T-helper 1 cell treated with Interleukin-12 subunit alpha and Interleukin-12 subunit beta and Interleukin-4 antibody, amounts not matched to agents 30 μg/mL and 1 μg/mL, for 36 hours (primary cell): ENCODE measurements around the gene PRF1.
"Not testable (repeated sequence)": the region's sequence is repeated elsewhere in the genome, so short reads cannot be mapped to it uniquely, and the experiment has no call there.

ENCODE experiments used
- H3K27ac Mint-ChIP-seq: one replicate; pipeline ENCODE4 v1.8.0; 2021; ENCODE audit warnings: mild to moderate bottlenecking, mixed read lengths
- H3K27me3 Mint-ChIP-seq: one replicate; pipeline ENCODE4 v1.8.0; 2021; ENCODE audit warnings: low read depth, mixed read lengths
- H3K36me3 Mint-ChIP-seq: one replicate; pipeline ENCODE4 v1.8.0; 2021; ENCODE audit warnings: low read depth, mixed read lengths
- H3K4me1 Mint-ChIP-seq: one replicate; pipeline ENCODE4 v1.8.0; 2021; ENCODE audit warnings: low read depth, mixed read lengths
- H3K4me3 Mint-ChIP-seq: one replicate; pipeline ENCODE4 v1.8.0; 2021; ENCODE audit warnings: mild to moderate bottlenecking, moderate library complexity, mixed read lengths
- H3K9me3 Mint-ChIP-seq: one replicate; pipeline ENCODE4 v1.8.0; 2021; ENCODE audit warnings: mixed read lengths

Gene PRF1

DNA sequence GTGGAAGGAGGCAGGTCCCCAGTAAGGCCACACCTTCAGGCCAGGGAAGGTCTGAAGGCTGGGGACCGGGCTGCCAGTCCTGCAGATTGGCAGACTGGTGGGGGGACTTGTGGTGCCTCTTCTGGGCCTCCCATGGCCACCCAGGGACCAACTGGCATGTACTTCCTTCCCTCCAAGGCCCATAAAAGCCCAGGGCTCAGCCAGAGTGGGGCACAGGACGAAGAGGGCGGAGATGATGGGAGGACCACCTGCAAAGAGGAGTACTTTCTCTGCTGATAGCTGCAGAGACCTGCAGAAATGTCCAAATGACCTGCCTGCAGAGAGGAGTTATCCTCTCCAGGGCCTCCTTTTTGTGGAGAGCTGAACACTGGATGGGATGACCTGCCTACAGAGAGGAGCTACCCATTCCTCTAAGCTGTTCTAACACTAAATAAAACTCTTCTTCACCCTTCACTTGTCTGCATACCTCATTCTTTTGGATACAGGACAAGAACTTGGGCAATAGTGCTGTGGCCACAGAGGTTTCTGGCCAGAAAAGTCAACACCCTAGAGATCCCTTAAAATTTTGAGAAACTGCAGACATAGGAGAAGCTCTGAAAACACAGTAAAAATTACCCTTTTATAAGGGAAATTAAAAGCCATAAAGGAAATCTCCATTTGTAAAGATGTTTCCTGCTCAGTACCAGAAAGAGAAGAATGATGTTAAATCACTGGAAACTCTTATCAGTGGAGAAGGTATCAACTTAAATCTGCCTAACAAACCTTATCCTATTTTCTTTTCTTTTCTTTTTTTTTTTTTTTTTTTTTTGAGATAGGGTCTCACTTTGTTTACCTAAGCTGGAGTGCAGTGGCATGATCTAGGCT, 20.7 kb upstream of the PRF1 start:
- Mint-ChIP-seq H3K4me3 (no peak overlapping the region), H3K27me3 (peaks cover 17% of the 10 kb centered on the region), H3K4me1 (peaks cover 7% of the 10 kb centered on the region), H3K36me3 (peaks cover 8% of the 10 kb centered on the region), H3K9me3 (peaks cover 30% of the 10 kb centered on the region), H3K27ac (no peak overlapping the region)

DNA sequence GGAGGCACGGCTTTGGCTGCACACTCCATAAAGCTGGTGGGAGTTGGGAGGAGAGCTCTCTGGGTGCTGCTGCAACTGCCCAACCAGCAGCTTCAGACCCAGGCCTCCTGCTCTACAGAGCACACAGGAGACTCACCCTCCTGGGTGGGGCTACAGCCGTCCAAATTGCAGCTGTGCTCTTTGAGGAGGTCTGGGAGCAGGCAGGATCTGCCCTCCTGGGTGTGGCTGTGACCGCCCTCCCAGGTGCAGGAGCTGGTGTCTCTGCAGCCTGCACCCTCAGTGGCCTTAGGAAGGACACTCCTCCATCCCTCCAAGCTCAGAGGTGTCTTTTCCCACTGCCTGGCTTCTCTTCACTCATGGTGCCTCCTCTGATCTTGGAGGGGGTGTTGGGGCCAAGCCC, 20.0 kb upstream of the PRF1 start:
- H3K9me3 Mint-ChIP-seq = peaks cover 26% of the 10 kb centered on the region
- peaks cover 9% of the 10 kb centered on the region for H3K4me1 Mint-ChIP-seq
- peaks cover 8% of the 10 kb centered on the region for H3K36me3 Mint-ChIP-seq
- H3K27me3 Mint-ChIP-seq = peaks cover 13% of the 10 kb centered on the region
- H3K4me3 Mint-ChIP-seq = no peak overlapping the region
- H3K27ac Mint-ChIP-seq = no peak overlapping the region

DNA sequence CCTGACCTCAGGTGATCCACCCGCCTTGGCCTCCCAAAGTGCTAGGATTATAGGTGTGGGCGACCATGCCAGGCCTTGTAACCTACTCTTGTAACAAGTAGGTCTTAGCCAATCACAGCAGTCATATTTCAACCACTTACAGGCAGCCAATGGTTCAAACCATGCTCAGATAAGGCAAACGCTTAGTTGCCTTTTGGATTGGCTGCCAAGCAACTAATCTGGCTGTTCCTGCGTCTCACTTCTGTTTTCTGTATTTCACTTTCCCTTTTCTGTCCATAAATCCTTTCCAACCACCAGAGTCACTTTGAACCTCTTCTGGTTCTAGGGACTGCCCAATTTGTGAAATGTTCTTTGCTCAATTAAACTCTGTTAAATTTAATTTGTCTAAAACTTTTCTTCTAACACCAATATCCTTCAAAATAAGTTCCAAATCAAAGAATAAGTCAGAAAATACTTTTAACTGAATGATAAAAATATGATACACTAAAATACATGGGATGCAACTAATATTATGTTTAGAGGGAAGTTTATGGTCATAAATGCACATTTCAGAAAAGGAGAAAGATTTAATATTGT, 19.1 kb upstream of the PRF1 start:
- Mint-ChIP-seq H3K4me1 (peaks cover 12% of the 10 kb centered on the region), H3K9me3 (peaks cover 18% of the 10 kb centered on the region), H3K27ac (no peak overlapping the region), H3K4me3 (no peak overlapping the region), H3K27me3 (peaks cover 7% of the 10 kb centered on the region), H3K36me3 (peaks cover 7% of the 10 kb centered on the region)

DNA sequence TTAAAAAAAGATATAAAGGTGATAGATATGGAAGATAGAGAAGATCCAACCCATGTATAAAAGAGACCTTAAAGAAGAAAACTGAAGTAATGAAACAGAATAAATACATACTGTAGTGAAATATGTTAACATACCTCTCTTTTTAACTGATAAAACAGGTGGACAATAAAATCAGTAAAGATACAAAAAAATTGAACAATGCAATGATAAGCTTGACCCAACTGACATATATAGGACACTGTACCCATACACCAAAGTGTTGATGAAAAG, 17.4 kb upstream of the PRF1 start:
- Mint-ChIP-seq H3K9me3 (peaks cover 16% of the 10 kb centered on the region), H3K36me3 (peaks cover 1% of the 10 kb centered on the region), H3K4me3 (no peak overlapping the region), H3K27ac (no peak overlapping the region), H3K4me1 (peaks cover 16% of the 10 kb centered on the region), H3K27me3 (no peaks in the 10 kb centered on the region)

DNA sequence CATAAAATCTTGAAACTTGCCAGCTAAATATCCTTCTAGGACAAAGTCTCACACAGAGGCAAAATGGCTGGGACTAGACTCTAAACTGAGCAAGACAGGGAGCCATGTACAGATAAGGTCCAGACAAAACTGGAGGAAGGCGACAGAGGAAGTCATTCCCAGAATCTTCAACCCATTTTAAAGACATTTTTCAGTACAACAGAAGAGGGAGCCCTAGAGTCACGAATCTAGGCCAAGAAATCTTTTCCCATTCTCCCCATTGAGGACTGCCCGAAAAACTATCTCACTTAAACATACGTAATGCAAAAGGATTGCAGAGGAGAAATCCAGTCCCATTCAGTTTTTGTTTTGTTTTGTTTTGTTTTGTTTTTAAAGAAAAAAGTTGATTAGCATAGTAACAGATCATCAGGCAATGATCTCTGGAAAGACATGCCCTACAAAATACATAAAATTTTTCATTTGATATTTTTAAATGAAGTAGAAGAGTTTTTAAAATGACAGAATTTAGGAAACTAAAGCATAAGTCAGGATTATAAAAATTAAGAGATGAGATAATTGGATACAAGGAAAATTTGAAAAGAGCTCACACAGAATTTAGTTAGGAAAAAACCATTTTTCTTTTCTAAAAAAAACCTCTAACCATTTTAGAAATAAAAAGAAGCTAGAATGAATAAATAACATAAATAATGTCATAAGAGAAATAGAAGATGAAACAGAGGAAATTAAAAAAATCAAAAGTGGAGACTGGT, 16.9 kb upstream of the PRF1 start:
- peaks cover 3% of the 10 kb centered on the region for H3K27me3 Mint-ChIP-seq
- H3K4me3 Mint-ChIP-seq = no peak overlapping the region
- H3K36me3 Mint-ChIP-seq = peaks cover 1% of the 10 kb centered on the region
- H3K27ac Mint-ChIP-seq = no peak overlapping the region
- H3K4me1 Mint-ChIP-seq = peaks cover 16% of the 10 kb centered on the region
- H3K9me3 Mint-ChIP-seq = peaks cover 16% of the 10 kb centered on the region

DNA sequence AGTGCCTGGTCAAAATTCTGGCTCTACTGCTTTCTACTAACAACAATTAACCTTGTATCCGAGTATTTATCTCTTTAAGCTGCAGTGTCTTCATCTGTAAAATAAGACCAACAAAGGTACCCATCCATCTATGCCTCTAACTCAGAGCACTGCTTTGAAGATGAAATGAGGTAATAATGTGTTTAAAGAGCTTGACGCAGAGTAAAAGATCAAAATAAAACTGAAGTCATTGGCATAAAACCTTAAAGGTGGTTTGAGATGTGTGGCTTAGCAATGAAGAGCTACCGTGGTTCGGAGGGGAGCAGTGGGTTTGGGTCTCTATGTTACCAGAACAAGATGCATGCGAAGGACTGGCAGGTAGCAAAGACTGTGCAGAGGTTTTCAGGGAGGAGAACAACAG, 16.1 kb upstream of the PRF1 start:
- Mint-ChIP-seq H3K9me3 (peaks cover 16% of the 10 kb centered on the region), H3K27ac (peak overlapping the region; percentile 17), H3K27me3 (peaks cover 3% of the 10 kb centered on the region), H3K36me3 (peaks cover 1% of the 10 kb centered on the region), H3K4me1 (peaks cover 20% of the 10 kb centered on the region), H3K4me3 (no peak overlapping the region)

DNA sequence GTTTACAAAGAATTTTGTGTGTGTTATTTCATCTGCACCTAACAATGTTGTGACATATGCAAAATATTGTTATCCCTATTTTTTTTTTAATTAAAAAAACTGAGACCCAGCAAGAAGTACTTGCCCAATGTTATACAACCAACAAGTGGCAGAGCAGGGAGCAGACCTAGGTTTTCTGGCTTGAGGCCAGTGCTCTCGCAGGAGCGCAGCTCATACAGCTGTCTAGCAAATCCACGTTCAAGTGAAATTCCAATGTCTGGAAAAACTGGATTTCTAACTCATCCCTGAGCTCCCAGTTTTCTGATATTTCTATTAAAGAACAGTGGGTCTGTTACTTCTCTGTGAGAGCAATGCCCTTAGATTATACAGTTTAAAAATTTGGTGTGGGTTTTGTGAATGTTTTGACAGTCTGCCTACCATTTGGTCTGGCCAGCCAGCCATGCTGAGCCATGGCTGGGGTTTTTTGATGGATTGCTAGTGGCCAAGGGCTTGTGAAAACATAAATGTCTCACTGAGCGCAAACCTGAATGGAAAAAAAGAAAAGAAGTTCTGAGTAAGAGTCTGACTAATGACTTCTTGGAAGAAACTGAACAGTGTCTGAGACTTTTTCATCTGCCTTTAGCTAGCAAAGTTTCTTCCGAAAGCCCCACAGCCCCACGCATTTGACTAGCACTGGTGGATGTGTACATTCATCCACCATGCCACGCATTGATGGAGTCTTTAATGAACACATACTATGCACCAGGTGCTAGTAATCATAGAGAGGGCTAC, 15.4 kb upstream of the PRF1 start:
- no peak overlapping the region for H3K4me3 Mint-ChIP-seq
- peaks cover 20% of the 10 kb centered on the region for H3K4me1 Mint-ChIP-seq
- H3K27ac Mint-ChIP-seq = peak overlapping the region; percentile 76
- peaks cover 3% of the 10 kb centered on the region for H3K27me3 Mint-ChIP-seq
- H3K36me3 Mint-ChIP-seq = peaks cover 1% of the 10 kb centered on the region
- peaks cover 16% of the 10 kb centered on the region for H3K9me3 Mint-ChIP-seq

DNA sequence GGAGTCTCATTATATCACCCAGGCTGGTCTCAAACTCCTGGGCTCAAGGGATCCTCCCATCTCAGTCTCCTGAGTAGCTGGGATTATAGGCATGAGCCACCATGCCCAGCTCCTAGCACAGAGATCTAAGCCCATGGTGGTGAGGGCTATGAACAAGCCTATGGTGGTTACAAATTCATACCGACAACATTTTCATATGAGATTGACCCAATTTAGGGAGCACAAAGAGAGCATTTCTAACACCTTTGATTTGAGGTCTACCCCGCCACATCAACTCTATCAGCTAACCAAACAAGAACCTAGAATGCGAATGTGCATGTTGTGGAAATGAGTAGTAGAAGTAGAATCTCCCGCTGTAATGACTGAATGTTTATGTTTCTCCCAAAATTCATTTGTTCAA, 14.2 kb upstream of the PRF1 start:
- Mint-ChIP-seq H3K36me3 (peaks cover 1% of the 10 kb centered on the region), H3K4me1 (peaks cover 23% of the 10 kb centered on the region), H3K27ac (no peak overlapping the region), H3K9me3 (peaks cover 16% of the 10 kb centered on the region), H3K27me3 (peaks cover 3% of the 10 kb centered on the region), H3K4me3 (no peak overlapping the region)

DNA sequence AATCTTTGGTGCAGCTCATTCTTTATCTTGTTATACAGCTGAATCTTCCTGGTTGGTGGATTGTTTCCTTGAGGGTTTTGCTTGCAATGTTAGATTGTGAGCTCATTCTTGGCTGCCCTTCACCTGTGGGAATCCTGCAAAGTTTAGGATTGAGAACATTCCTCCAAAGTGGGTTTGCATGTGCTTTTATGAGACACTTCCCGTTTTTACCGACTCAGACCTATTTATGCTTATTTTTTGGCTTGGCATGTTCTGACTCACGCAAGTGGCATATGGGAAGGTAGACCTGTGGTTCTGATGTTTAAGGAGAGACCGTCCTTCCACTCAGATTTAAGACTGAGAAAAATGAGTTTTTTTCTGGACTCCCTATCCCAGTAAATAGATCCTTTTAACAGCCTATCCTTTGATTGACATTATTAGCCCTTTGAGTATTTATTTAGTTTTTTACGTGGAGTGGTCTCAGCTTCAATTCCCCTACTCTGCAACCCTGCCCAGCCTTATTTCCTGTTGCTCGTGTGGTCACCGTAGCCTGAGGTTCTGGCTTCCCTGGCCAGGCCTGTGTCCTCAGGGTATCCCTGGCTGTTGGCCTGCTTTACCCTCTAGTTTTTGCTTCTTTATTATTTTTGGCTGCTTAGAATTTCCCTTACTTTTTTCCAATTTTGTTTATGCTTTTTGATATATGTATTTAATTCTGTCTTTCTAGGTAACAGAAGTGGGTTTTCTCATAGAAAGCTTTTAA, 13.4 kb upstream of the PRF1 start:
- Mint-ChIP-seq H3K36me3 (no peaks in the 10 kb centered on the region), H3K4me3 (no peak overlapping the region), H3K9me3 (peaks cover 13% of the 10 kb centered on the region), H3K27me3 (peaks cover 3% of the 10 kb centered on the region), H3K27ac (no peak overlapping the region), H3K4me1 (peaks cover 24% of the 10 kb centered on the region)

DNA sequence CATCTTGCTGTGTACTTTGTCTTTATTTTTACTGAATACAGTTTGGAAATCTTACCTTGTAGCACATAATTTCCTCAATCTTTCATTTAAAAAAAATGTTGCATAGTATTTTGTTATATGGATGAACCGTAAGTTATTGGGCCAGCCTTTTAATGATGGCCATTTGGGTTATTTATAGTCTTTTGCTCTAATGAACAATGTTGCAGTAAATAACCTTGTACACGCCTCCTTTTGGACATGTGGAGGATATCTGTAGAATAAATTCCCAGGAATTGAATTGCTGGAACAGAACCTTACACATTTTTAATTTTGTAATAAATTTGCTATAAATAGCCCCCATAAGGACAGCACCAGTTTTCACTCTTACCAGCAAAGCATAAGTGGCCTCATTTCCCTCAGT, 12.7 kb upstream of the PRF1 start:
- peaks cover 30% of the 10 kb centered on the region for H3K4me1 Mint-ChIP-seq
- H3K4me3 Mint-ChIP-seq = no peak overlapping the region
- H3K36me3 Mint-ChIP-seq = no peaks in the 10 kb centered on the region
- peaks cover 3% of the 10 kb centered on the region for H3K27me3 Mint-ChIP-seq
- no peak overlapping the region for H3K27ac Mint-ChIP-seq
- peaks cover 7% of the 10 kb centered on the region for H3K9me3 Mint-ChIP-seq

DNA sequence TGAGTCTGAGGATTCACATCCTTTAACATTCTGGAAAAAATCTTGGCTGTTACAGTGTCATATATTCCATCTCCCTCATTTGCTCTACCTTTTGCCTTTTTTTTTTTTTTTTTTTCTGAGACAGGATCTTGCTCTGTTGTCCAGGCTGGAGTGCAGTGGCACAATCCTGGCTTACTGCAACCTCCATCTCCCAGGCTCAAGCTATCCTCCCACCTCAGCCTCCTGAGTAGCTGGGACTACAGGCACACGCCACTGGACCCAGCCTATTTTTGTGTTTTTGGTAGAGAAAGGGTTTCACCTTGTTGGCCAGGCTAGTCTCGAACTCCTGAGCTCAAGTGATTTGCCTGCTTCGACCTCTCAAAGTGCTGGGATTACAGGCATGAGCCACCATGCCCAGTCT, 11.8 kb upstream of the PRF1 start:
- not testable (repeated sequence) for H3K27ac Mint-ChIP-seq, H3K36me3 Mint-ChIP-seq, H3K4me3 Mint-ChIP-seq, H3K9me3 Mint-ChIP-seq, H3K27me3 Mint-ChIP-seq
- H3K4me1 Mint-ChIP-seq = peaks cover 31% of the 10 kb centered on the region

DNA sequence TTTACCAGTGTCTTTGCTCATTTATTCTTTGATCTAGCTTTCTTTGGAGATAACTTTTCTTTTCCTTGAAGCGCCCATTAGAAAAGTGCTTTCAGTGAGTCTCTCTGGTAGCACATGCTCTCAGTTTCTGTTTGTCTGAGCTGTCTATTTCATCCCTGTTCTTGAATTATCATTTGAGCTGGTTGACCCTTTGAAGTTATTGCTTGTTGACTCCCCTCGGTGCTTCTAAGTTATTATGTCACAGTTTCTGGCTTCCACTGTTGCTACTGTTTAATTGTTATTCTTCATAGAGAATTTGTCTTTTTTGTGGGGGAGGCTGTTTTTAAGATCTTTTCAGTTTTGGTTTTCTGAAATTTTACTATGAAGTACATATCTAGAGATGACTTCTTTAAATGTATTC, 11.4 kb upstream of the PRF1 start:
- Mint-ChIP-seq H3K9me3 (no peaks in the 10 kb centered on the region), H3K4me1 (peaks cover 31% of the 10 kb centered on the region), H3K27ac (no peak overlapping the region), H3K27me3 (peaks cover 3% of the 10 kb centered on the region), H3K36me3 (no peaks in the 10 kb centered on the region), H3K4me3 (no peak overlapping the region)

DNA sequence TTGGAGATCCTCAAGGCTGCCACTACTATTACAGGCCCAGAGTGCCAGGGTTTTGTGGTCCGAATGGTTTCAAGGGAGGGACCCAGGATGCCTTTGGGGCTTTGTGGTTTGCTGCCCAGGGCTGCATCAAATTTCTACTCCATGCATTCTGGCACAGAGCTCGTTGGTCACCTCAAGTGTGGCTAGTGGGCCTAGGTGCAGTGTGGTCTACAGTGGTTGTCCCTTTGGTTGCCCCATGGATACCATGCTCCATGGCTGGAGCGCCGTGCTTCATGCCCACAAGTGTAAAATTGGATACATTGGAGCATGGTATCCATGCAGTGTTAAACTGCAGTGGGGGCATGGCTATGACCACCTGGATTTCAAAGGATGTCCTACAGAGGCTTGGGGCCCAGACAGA, 5.4 kb upstream of the PRF1 start:
- Mint-ChIP-seq H3K4me1 (peaks cover 26% of the 10 kb centered on the region), H3K36me3 (no peaks in the 10 kb centered on the region), H3K27me3 (no peaks in the 10 kb centered on the region), H3K4me3 (no peak overlapping the region), H3K27ac (no peak overlapping the region), H3K9me3 (no peaks in the 10 kb centered on the region)

DNA sequence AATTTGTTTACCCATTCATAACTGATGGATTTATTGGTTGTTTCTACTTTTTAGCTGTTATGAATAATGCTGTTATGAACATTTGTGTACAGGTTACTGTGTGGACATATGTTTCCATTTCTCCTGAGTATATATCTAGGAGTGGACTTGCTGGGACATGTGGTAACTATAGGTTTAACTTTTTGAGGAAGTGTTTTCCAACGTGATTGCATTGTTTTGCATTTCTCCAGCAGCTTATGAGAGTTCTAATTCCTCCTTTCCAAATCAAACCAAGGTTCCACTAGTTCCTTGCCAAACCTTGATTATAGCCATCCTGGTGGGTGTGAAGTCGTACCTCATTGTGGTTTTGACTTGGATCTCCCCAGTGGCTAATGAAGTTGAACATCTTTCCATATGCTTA, 2.6 kb upstream of the PRF1 start:
- no peak overlapping the region for H3K27ac Mint-ChIP-seq
- no peak overlapping the region for H3K4me3 Mint-ChIP-seq
- H3K9me3 Mint-ChIP-seq = no peaks in the 10 kb centered on the region
- no peaks in the 10 kb centered on the region for H3K27me3 Mint-ChIP-seq
- H3K4me1 Mint-ChIP-seq = peaks cover 30% of the 10 kb centered on the region
- H3K36me3 Mint-ChIP-seq = peaks cover 2% of the 10 kb centered on the region
